HL-60/S4 treated with phorbol 12-myristate 13-acetate at 8.2 ng/mL for 4 days and 3 days (cell line): ENCODE data around the gene CDKAL1.

ENCODE experiments used
- in situ Hi-C: fragments of 300-500 bp; cut with MboI; formaldehyde crosslinking; loops from 2 replicates; pipeline ENCODE4 v1.15.0; 2022; ENCODE audit warnings: low sequenced_read_pairs

The CDKAL1 gene

DNA sequence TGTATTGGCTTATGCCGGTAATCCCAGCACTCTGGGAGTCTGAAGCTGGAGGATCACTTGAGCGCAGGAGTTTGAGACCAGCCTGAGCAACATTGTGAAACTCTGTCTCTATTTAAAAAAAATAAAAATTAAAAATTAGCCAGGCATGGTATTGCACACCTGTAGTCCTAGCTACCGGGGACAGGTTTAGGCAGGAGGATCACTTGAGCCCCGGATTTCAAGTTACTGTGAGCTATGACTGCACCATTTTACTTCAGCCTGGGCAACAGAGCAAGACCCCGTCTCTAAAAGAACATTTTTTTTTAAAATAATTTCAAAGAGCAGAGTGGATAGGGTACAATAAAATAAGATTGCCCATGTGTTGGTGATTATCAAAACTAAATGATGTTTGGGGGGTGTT lies 576.4 kb downstream of the CDKAL1 start:
- in situ Hi-C loops = no loop called here

GRCh38 chr6:21111093-21111725 lies 577.0 kb downstream of the CDKAL1 start:
- in situ Hi-C loops = no loop called here

DNA sequence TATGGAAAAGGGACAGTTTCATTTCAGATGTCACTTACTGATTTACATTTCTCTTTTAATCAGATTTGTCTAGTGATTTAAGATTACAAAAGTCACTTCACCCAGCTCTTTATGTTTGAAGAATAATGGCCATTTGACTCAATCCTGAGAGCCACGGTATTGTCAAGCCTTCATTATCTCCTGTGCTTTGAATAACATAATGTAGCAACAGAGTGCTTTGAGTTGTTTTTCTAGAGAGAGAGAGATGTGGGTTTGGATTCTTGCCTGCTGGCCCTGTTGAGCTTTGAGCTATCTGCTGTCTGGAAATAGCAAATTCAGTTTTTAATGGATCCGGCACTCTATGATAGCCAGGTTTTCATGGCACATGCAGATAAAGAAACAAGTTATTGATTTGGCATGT lies 580.9 kb downstream of the CDKAL1 start:
- in situ Hi-C loops = no loop called here

DNA sequence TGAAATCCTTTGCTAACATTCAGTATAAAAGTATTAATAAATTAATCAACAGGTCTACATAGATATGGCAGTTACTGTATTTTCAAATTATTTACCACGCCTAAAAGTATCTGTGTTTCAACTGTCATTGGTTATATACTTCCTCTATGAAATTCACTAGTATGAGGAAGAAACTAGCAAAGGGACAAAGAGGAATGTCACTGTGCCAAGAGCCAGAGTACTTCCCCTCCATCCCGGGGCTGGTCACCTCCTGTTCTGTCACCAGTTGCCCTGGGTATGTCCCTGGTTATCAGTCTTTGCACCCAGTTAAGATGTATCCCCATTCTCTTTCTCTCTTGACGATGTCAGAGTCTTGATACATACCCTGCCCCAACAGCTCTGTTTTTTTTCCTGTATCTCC lies 582.5 kb downstream of the CDKAL1 start:
- in situ Hi-C loops = no loop called here

- in situ Hi-C loops = no loop called here
These were observed 584.0 kb downstream of the CDKAL1 start for GRCh38 chr6:21118216-21118780.

DNA sequence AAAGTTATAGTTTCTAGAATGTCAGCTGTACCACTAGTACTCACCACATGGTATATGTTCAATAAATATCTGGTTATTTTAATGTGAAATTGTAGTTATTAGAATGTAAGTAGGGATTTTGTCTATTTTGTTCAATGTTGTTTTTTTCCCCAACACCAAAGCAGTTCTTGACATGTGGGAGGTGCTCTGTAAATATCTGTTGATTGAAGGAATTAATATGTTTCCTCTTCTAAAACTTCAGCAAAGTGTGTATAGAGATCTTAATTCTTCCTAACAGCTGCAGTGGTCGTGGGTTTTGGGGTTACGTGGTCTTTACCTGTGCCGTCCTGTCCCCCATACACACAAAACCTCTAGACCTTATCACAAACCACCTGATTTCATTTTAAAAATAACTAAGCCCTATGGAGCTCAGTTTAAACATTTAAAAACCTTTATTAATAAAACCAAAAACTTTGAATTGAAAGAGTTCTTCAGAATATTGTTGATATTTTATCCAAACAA lies 587.4 kb downstream of the CDKAL1 start:
- in situ Hi-C loops = no loop called here

GRCh38 chr6:21123507-21124436 lies 589.5 kb downstream of the CDKAL1 start:
- in situ Hi-C loops = no loop called here

GRCh38 chr6:21128601-21129000 lies 594.3 kb downstream of the CDKAL1 start:
- in situ Hi-C loops = no loop called here

DNA sequence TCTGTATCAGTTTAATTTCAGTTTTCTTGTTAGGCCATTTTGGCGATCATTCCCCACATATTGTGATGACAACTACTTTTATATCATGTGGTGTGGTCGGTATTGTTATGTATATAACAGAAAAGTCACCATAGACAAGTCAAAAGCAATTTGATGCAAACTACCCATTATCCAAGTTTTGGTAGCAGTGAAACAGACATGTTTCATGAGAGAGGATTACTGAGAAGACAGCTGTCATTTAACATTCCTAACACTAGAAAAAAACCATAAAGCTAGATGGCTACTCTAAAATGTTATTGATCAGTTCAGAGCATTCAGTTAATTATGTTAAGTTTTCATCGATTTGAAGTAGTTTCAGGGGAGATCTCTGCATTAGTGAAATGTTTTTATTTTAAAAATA lies 597.1 kb downstream of the CDKAL1 start:
- in situ Hi-C loops = no loop called here

DNA sequence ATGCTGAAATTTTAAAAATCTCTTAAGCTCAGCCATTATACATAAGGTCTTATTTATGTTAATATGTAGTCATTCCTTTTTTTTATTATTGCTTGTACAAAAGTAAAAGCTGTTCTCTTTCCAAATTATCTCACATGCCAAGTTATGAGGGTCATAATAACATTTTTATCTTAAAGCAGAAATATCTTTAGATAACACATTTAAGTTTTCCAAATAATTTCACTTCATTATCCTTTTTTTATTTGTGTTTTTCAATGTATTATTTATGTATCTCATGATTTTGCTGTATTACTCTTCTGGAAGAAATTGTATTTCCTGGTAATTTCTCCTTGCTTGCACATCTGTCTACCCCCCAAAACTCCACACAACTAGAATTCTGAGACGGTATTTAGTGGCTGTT lies 598.2 kb downstream of the CDKAL1 start:
- in situ Hi-C loops = no loop called here

DNA sequence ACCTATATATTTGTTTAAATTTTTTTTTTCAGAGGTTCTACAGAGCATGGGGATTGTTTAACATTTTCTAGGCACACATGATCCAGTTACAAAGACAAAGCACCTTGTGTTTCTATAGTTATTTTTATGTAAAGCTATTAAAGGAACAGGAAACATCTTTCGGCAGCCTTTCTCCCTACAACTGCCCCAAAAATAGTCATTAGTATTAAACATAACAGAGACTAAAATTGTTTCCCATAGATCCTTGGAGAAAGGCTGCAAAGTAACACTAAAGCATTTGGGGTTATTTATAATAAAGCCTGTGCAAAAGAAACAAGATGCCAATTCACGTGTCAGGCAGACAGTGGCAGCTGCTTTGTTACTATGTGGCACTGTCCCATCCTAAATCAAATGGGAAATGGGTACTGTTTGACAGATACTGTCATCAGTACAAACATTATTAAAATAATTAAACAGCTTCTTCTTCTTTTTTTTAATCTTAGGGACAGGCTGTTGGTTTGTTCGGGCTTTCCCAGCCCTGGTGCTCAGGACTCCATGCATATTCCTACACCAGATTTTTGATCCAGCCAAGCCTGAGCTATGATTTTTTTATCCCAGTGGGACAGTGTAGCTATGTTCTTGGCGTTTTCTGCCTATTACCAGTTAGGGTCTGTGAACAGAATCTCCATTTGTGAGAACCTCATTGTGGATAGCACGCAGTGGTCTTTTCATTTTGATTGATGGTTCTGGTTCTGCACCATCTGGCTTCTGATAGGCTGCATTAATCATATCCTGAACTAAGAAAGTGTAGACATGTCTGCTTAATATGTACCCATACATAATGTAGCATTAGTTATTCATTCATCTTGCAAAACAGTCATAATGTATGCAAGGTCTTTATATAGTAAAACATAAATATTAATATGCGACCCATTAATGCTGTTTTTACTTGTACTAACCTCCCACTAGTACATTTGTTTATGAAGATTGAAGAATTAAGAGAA lies 598.9 kb downstream of the CDKAL1 start:
- in situ Hi-C loops = no loop called here

GRCh38 chr6:21133901-21134300 lies 599.6 kb downstream of the CDKAL1 start:
- in situ Hi-C loops = no loop called here

- in situ Hi-C loops = no loop called here
These were observed 600.1 kb downstream of the CDKAL1 start for GRCh38 chr6:21134356-21134755.

- in situ Hi-C loops = no loop called here
These were observed 601.3 kb downstream of the CDKAL1 start for GRCh38 chr6:21135484-21136013.

- in situ Hi-C loops = no loop called here
These were observed 603.6 kb downstream of the CDKAL1 start for GRCh38 chr6:21137700-21138335.

- in situ Hi-C loops = no loop called here
These were observed 604.2 kb downstream of the CDKAL1 start for GRCh38 chr6:21138336-21139069.

- in situ Hi-C loops = no loop called here
These were observed 606.7 kb downstream of the CDKAL1 start for GRCh38 chr6:21140966-21141365.

DNA sequence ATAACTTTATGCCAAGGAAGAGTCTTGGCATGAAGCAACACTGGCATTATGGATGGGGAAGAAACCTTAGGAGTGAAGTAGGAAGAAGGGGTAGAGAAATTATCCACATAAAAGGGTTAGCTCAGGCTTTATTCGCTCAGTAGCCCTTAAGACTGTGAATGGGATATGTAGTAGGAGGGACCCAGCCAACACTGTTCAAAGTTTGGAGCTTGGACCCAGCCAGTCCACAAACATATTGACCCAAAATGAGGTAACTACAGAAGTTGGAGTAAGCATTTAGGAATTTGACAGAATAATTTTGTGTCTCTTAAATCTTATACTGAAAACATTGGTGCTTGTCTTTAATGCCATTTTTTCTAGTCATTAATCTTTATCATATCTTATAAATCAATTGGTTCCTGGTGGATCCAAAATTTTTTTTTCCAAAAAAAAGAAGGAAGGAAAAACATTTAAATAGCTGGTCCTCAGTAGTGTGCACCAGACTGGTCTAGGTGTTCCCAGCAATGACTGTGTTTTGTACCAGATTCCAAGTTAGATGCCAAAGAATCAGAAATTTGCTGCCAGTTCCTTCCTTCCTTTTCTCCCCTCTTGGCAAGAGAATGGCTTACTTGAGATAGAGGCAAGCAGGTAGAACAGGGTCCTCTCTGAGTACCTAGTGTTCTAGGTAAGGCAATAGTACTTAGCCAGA lies 607.5 kb downstream of the CDKAL1 start:
- in situ Hi-C loops = no loop called here

- in situ Hi-C loops = no loop called here
These were observed 608.5 kb downstream of the CDKAL1 start for GRCh38 chr6:21142741-21143140.
